Mesothelial cell of epicardium (in vitro differentiated cells): ENCODE measurements around the gene TRIM7. TPM values are rescaled to one million over a fixed set of nuclear protein-coding genes. Genes with fewer than 3 reads are reported as not detected.
A peak's percentile ranks its signal among the peaks of the same experiment; 100 is the strongest.

Source experiments
- DNase-seq, 2 experiments: peaks; one replicate each; pipeline ENCODE4 v3.0.0; 2021; ENCODE audit warnings: low spot score in 2 of 2; ENCODE audit not compliant: unreplicated experiment in 2 of 2
- H3K27ac Mint-ChIP-seq: 2 replicates; pipeline ENCODE4 v1.8.0; 2021; ENCODE audit warnings: mixed read lengths
- H3K27me3 Mint-ChIP-seq: 2 replicates; pipeline ENCODE4 v1.8.0; 2021; ENCODE audit warnings: low read depth, mixed read lengths
- H3K36me3 Mint-ChIP-seq: 2 replicates; pipeline ENCODE4 v1.8.0; 2021; ENCODE audit warnings: mixed read lengths
- H3K4me1 Mint-ChIP-seq: 2 replicates; pipeline ENCODE4 v1.8.0; 2021; ENCODE audit warnings: mixed read lengths
- H3K4me3 Mint-ChIP-seq: 2 replicates; pipeline ENCODE4 v1.8.0; 2021; ENCODE audit warnings: mild to moderate bottlenecking, moderate library complexity, mixed read lengths
- H3K9me3 Mint-ChIP-seq: 2 replicates; pipeline ENCODE4 v1.8.0; 2021; ENCODE audit warnings: mixed read lengths
- CTCF ChIP-seq: fragments of 200-600 bp; sonication (generic); IDR thresholded peaks from one replicate; pipeline ENCODE4 v1.5.0; 2021; ENCODE audit warnings: antibody characterized with exemption; ENCODE audit not compliant: unreplicated experiment
- total RNA-seq: library from RNA; stranded (reverse); gene quantifications from 3 replicates; pipeline ENCODE4 v1.2.1, GENCODE V29; 2021

TRIM7 gene
- total RNA-seq, 1 donor from 2014 or later: 0.72 TPM

GRCh38 chr5:181167814-181168488, 37.0 kb downstream of the TRIM7 start:
- Mint-ChIP-seq H3K4me3 (peak overlapping the region; percentile 4), H3K4me1 (peaks cover 30% of the 10 kb centered on the region), H3K27ac (no peak overlapping the region), H3K9me3 (no peaks in the 10 kb centered on the region), H3K27me3 (peaks cover 99% of the 10 kb centered on the region), H3K36me3 (no peaks in the 10 kb centered on the region)
- peak; percentile 48 for TF ChIP-seq CTCF
- peak in 1 of 2 experiments; percentile 53 for DNase-seq

GRCh38 chr5:181166812-181167733, 37.9 kb downstream of the TRIM7 start:
- Mint-ChIP-seq H3K4me1 (peaks cover 29% of the 10 kb centered on the region), H3K4me3 (no peak overlapping the region), H3K27ac (no peak overlapping the region), H3K36me3 (no peaks in the 10 kb centered on the region), H3K9me3 (no peaks in the 10 kb centered on the region), H3K27me3 (peaks cover 96% of the 10 kb centered on the region)
- no peak for TF ChIP-seq CTCF
- DNase-seq: no peak

GRCh38 chr5:181164076-181164952, 40.7 kb downstream of the TRIM7 start:
- peaks cover 19% of the 10 kb centered on the region for H3K4me1 Mint-ChIP-seq
- H3K9me3 Mint-ChIP-seq: no peaks in the 10 kb centered on the region
- no peak overlapping the region for H3K27ac Mint-ChIP-seq
- H3K36me3 Mint-ChIP-seq: no peaks in the 10 kb centered on the region
- peak overlapping the region; percentile 64 for H3K4me3 Mint-ChIP-seq
- peaks cover 70% of the 10 kb centered on the region for H3K27me3 Mint-ChIP-seq
- no peak for TF ChIP-seq CTCF
- DNase-seq: no peak

GRCh38 chr5:181163487-181164075, 41.4 kb downstream of the TRIM7 start:
- no peak for DNase-seq
- Mint-ChIP-seq H3K9me3 (no peaks in the 10 kb centered on the region), H3K4me1 (peaks cover 15% of the 10 kb centered on the region), H3K4me3 (peak overlapping the region; percentile 64), H3K27ac (no peak overlapping the region), H3K27me3 (peaks cover 64% of the 10 kb centered on the region), H3K36me3 (no peaks in the 10 kb centered on the region)
- no peak for TF ChIP-seq CTCF
